Measurements from ENCODE around the gene PGS1. TPM values are rescaled to one million over a fixed set of nuclear protein-coding genes. Genes with fewer than 3 reads are reported as not detected.

The PGS1 gene
- total RNA-seq, 4 donors from 2014 or later, result 41.9 to 105 (median 53.2) TPM

GRCh38 chr17:78387977-78388941 lies 9.8 kb downstream of the PGS1 start:
- 49 to 50% methylated on average over 10 of the region's 10 CpGs for WGBS, 2 donors
- TF ChIP-seq EP300 (IDR thresholded peaks at IDR 0.05) (peak in 1 of 2 donors; percentile 59), POLR2A (IDR thresholded peaks at IDR 0.05) (no peak), CTCF (IDR thresholded peaks at IDR 0.05) (no peak)
- DNase-seq (ENCODE audit: low spot score in 2 of 2), result no peak
- Histone ChIP-seq H3K4me1 (peaks cover 0 to 82% (median 36%) of the 10 kb centered on the region in 4 donors), H3K9me3 (no peaks in the 10 kb centered on the region), H3K4me3 (no peak overlapping the region), H3K36me3 (peaks cover 0 to 10% (median 0%) of the 10 kb centered on the region in 3 donors), H3K27me3 (no peaks in the 10 kb centered on the region), H3K27ac (peak overlapping the region; percentile 34 to 83 (median 80))

GRCh38 chr17:78390241-78391050 lies 12.0 kb downstream of the PGS1 start:
- Histone ChIP-seq H3K27ac (no peak overlapping the region), H3K27me3 (no peaks in the 10 kb centered on the region), H3K36me3 (peaks cover 0 to 28% (median 0%) of the 10 kb centered on the region in 3 donors), H3K4me1 (peaks cover 0 to 61% (median 25%) of the 10 kb centered on the region in 4 donors), H3K4me3 (no peak overlapping the region), H3K9me3 (no peaks in the 10 kb centered on the region)
- TF ChIP-seq CTCF (IDR thresholded peaks at IDR 0.05), result no peak
- TF ChIP-seq POLR2A (IDR thresholded peaks at IDR 0.05), result no peak
- no peak for TF ChIP-seq EP300 (IDR thresholded peaks at IDR 0.05)
- no peak for DNase-seq (ENCODE audit: low spot score in 2 of 2)
- 63 to 68% methylated on average over 14 to 15 of the region's 15 CpGs for WGBS, 2 donors

GRCh38 chr17:78391051-78391431 lies 12.6 kb downstream of the PGS1 start:
- no peak for DNase-seq (ENCODE audit: low spot score in 2 of 2)
- Histone ChIP-seq H3K27me3 (no peaks in the 10 kb centered on the region), H3K9me3 (no peaks in the 10 kb centered on the region), H3K4me3 (no peak overlapping the region), H3K4me1 (peaks cover 0 to 55% (median 19%) of the 10 kb centered on the region in 4 donors), H3K36me3 (peaks cover 0 to 30% (median 0%) of the 10 kb centered on the region in 3 donors), H3K27ac (no peak overlapping the region)
- 91 to 92% methylated on average over 11 of the region's 11 CpGs for WGBS, 2 donors
- TF ChIP-seq EP300 (IDR thresholded peaks at IDR 0.05) (no peak), CTCF (IDR thresholded peaks at IDR 0.05) (no peak)

GRCh38 chr17:78391843-78392242 lies 13.4 kb downstream of the PGS1 start:
- Histone ChIP-seq H3K36me3 (peaks cover 0 to 38% (median 0%) of the 10 kb centered on the region in 3 donors), H3K27ac (peak overlapping the region in 1 of 4 donors; percentile 25), H3K4me3 (no peak overlapping the region), H3K27me3 (no peaks in the 10 kb centered on the region), H3K9me3 (no peaks in the 10 kb centered on the region), H3K4me1 (peaks cover 0 to 56% (median 15%) of the 10 kb centered on the region in 4 donors)
- no peak for DNase-seq (ENCODE audit: low spot score in 2 of 2)
- 72 to 77% methylated on average over 4 of the region's 4 CpGs for WGBS, 2 donors
- TF ChIP-seq POLR2A (IDR thresholded peaks at IDR 0.05), result no peak
- TF ChIP-seq EP300 (IDR thresholded peaks at IDR 0.05), result no peak
- TF ChIP-seq CTCF (IDR thresholded peaks at IDR 0.05), result no peak

Measured in tibial nerve (tissue), 4 donors.